DOHH2 (cell line): ENCODE data around the gene LRRC7.

ENCODE experiments used
- H3F3A ChIP-seq: fragments of 200-600 bp; sonication (generic), shearing (Covaris generic); 2 replicates; pipeline ENCODE4 v1.6.0; 2016; ENCODE audit warnings: antibody characterized with exemption, mild to moderate bottlenecking; ENCODE audit not compliant: control insufficient read depth, insufficient read depth
- H3K27ac ChIP-seq: fragments of 200-600 bp; sonication (generic); 2 replicates; pipeline ENCODE4 v1.5.1; 2014; ENCODE audit warnings: low read depth, mild to moderate bottlenecking, low read length, moderate library complexity
- H3K27me3 ChIP-seq: fragments of 200-600 bp; sonication (generic); 2 replicates; pipeline ENCODE4 v1.6.1; 2014; ENCODE audit warnings: mild to moderate bottlenecking, low read length, mixed read lengths; ENCODE audit not compliant: control insufficient read depth
- H3K36me3 ChIP-seq: fragments of 200-600 bp; sonication (generic); 2 replicates; pipeline ENCODE4 v1.6.1; 2014; ENCODE audit warnings: mild to moderate bottlenecking, low read length, moderate library complexity, mixed read lengths; ENCODE audit not compliant: control insufficient read depth
- H3K4me1 ChIP-seq: fragments of 200-600 bp; sonication (generic); 2 replicates; pipeline ENCODE4 v1.6.1; 2014; ENCODE audit warnings: mild to moderate bottlenecking, low read length, mixed read lengths; ENCODE audit not compliant: control insufficient read depth
- H3K4me2 ChIP-seq: fragments of 200-600 bp; sonication (generic); 2 replicates; pipeline ENCODE4 v1.6.0; 2014; ENCODE audit warnings: mild to moderate bottlenecking, low read length, moderate library complexity
- H3K4me3 ChIP-seq: fragments of 200-600 bp; sonication (generic); 2 replicates; pipeline ENCODE4 v1.5.1; 2014; ENCODE audit warnings: mild to moderate bottlenecking, low read length, mixed read lengths
- H3K79me2 ChIP-seq: fragments of 200-600 bp; sonication (generic); 2 replicates; pipeline ENCODE4 v1.6.1; 2014; ENCODE audit warnings: mild to moderate bottlenecking, low read length, mixed read lengths; ENCODE audit not compliant: control insufficient read depth
- H3K9me2 ChIP-seq: fragments of 200-600 bp; sonication (generic); replicated peaks from 2 replicates; pipeline ENCODE4 v1.6.1; 2014; ENCODE audit warnings: mild to moderate bottlenecking, low read length, mixed read lengths; ENCODE audit not compliant: control insufficient read depth
- H3K9me3 ChIP-seq: fragments of 200-600 bp; sonication (generic); 2 replicates; pipeline ENCODE4 v1.6.1; 2014; ENCODE audit warnings: antibody characterized with exemption, low read length, mixed read lengths; ENCODE audit not compliant: control insufficient read depth, insufficient read depth
- H4K20me1 ChIP-seq: fragments of 200-600 bp; sonication (generic); 2 replicates; pipeline ENCODE4 v1.6.0; 2014; ENCODE audit warnings: low read depth, mild to moderate bottlenecking, antibody characterized with exemption, low read length, moderate library complexity; ENCODE audit not compliant: control insufficient read depth, insufficient read depth
- CTCF ChIP-seq: fragments of 200-600 bp; sonication (generic); IDR thresholded peaks from one replicate; pipeline ENCODE4 v1.5.1; 2014; ENCODE audit warnings: antibody characterized with exemption, mild to moderate bottlenecking, low read depth, low read length; ENCODE audit not compliant: poor library complexity, severe bottlenecking
- EZH2phosphoT487 ChIP-seq: fragments of 200-600 bp; sonication (generic); IDR thresholded peaks from 2 replicates; pipeline ENCODE4 v1.6.1; 2017; ENCODE audit warnings: borderline replicate concordance, mild to moderate bottlenecking, antibody characterized with exemption, low read length, moderate library complexity, mixed read lengths

LRRC7 gene

GRCh38 chr1:69649383-69649990 lies 81.8 kb downstream of the LRRC7 start:
- TF ChIP-seq EZH2phosphoT487 (no peak), CTCF (no peak)
- H3K9me2 ChIP-seq: no peaks in the 10 kb centered on the region
- no peaks in the 10 kb centered on the region for H3K36me3 ChIP-seq
- H3K4me2 ChIP-seq: no peak overlapping the region
- no peaks in the 10 kb centered on the region for H4K20me1 ChIP-seq
- no peaks in the 10 kb centered on the region for H3K27me3 ChIP-seq
- no peaks in the 10 kb centered on the region for H3K79me2 ChIP-seq
- no peak overlapping the region for H3K4me3 ChIP-seq
- no peaks in the 10 kb centered on the region for H3K9me3 ChIP-seq
- H3K4me1 ChIP-seq: no peaks in the 10 kb centered on the region
- H3K27ac ChIP-seq: no peak overlapping the region
- no peaks in the 10 kb centered on the region for H3F3A ChIP-seq

- H3K4me1 ChIP-seq: no peaks in the 10 kb centered on the region
- H4K20me1 ChIP-seq: no peaks in the 10 kb centered on the region
- no peaks in the 10 kb centered on the region for H3K9me2 ChIP-seq
- no peaks in the 10 kb centered on the region for H3F3A ChIP-seq
- no peaks in the 10 kb centered on the region for H3K79me2 ChIP-seq
- H3K36me3 ChIP-seq: no peaks in the 10 kb centered on the region
- H3K9me3 ChIP-seq: no peaks in the 10 kb centered on the region
- H3K4me3 ChIP-seq: no peak overlapping the region
- H3K27ac ChIP-seq: no peak overlapping the region
- no peak overlapping the region for H3K4me2 ChIP-seq
- no peaks in the 10 kb centered on the region for H3K27me3 ChIP-seq
- TF ChIP-seq CTCF (no peak), EZH2phosphoT487 (no peak)
Measured at GRCh38 chr1:69650779-69651178, 83.1 kb downstream of the LRRC7 start.

- no peak for TF ChIP-seq EZH2phosphoT487
- no peak for TF ChIP-seq CTCF
- no peaks in the 10 kb centered on the region for H3K36me3 ChIP-seq
- no peak overlapping the region for H3K27ac ChIP-seq
Measured at GRCh38 chr1:69651656-69652055, 83.9 kb downstream of the LRRC7 start.

More at GRCh38 chr1:69651656-69652055, 83.9 kb downstream of the LRRC7 start:
- H3K4me1 ChIP-seq: no peaks in the 10 kb centered on the region
- no peak overlapping the region for H3K4me3 ChIP-seq
- H3K9me3 ChIP-seq: no peaks in the 10 kb centered on the region
- H4K20me1 ChIP-seq: no peaks in the 10 kb centered on the region
- no peaks in the 10 kb centered on the region for H3F3A ChIP-seq
- H3K27me3 ChIP-seq: no peaks in the 10 kb centered on the region
- no peak overlapping the region for H3K4me2 ChIP-seq
- no peaks in the 10 kb centered on the region for H3K9me2 ChIP-seq
- H3K79me2 ChIP-seq: no peaks in the 10 kb centered on the region
